HG03378 (cell line): ENCODE results near the gene ZSWIM1.

ENCODE experiments used
- ATAC-seq: cut with Tn5 transposase; IDR thresholded peaks from one replicate; pipeline ENCODE4 v1.9.1; 2021; ENCODE audit warnings: mild to moderate bottlenecking, moderate library complexity; ENCODE audit not compliant: unreplicated experiment

ZSWIM1 gene

GRCh38 chr20:45907219-45907948 is 26.4 kb downstream of the ZSWIM1 start:
- no peak for ATAC-seq

DNA sequence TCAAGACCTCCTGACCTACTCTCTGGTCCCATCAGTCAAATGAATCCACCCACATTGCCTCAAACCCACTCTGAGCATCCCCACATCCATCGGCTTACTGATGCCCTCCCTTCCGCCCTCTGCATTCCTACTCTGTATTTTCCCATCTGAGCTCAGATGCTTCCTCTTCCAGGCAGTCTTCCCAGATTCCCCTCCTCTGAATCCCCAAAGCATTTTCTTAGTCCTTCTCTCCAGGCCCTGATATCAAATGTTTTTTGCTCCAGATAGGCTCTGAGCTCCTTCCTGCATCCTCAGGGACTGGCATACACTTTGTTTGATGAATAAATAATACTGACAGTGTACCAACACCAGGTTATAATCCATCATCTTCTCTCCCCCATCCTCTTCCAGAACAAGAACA is 27.1 kb downstream of the ZSWIM1 start:
- no peak for ATAC-seq

DNA sequence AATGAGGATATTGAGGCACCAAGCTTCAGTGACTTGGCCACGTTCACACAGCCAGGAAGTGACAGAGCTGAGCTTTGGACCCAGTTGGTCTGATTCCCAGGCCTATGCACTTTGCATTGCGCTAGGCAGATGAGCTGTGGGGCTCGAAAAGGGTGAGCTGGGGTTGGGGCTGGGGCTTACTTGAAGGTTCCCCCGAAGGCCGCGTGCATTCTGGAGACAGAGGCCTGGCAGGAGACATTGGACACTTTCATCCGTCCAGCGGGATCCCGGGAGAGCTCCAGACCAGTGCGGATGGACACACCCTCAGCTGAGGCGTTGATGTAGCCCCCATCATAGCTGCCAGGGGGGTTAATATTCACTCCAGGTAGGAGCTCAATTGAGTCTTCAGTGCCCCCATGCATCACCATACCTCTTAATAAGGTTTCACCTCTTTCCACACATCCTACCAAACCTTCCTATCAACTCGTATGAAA is 28.3 kb downstream of the ZSWIM1 start:
- ATAC-seq = no peak

DNA sequence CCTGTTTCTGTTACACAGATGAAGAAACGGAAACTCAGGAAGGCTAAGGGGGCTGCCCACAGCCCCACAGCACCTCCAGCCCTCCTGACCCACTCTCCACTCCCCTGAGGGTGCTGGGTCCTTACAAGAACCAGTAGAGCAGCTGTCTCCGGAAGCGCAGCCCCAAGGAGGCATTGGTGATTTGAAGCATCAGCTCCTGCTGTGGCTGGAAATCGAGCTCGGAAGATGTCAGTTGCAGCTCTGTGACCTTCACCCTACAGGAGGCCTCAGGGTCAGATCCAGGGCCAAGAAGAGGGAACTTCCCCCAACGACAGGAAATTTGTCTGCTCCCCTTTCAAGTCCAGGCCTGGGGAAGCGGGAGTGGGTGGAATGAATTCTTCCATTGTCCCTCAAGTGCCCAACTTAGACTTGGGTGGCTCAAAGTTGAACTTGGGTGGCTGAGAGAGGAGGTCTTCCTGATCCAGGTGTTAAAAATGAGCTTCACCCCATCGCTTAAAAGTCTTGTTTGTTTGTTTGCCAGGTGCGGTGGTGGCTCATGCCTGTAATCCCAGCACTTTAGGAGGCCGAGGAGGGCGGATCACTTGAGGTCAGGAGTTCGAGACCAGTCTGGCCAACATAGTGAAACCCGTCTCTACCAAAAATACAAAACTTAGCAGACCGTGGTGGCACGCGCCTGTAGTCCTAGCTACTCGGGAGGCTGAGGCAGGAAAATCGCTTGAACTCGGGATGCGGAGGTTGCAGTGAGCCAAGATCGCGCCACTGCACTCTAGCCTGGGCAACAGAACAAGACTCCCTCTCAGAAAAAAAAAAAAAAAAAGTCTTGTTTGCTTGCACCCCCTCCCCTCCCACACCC is 29.0 kb downstream of the ZSWIM1 start:
- ATAC-seq = no peak

GRCh38 chr20:45910670-45911485 is 29.9 kb downstream of the ZSWIM1 start:
- peak; percentile 88 for ATAC-seq

DNA sequence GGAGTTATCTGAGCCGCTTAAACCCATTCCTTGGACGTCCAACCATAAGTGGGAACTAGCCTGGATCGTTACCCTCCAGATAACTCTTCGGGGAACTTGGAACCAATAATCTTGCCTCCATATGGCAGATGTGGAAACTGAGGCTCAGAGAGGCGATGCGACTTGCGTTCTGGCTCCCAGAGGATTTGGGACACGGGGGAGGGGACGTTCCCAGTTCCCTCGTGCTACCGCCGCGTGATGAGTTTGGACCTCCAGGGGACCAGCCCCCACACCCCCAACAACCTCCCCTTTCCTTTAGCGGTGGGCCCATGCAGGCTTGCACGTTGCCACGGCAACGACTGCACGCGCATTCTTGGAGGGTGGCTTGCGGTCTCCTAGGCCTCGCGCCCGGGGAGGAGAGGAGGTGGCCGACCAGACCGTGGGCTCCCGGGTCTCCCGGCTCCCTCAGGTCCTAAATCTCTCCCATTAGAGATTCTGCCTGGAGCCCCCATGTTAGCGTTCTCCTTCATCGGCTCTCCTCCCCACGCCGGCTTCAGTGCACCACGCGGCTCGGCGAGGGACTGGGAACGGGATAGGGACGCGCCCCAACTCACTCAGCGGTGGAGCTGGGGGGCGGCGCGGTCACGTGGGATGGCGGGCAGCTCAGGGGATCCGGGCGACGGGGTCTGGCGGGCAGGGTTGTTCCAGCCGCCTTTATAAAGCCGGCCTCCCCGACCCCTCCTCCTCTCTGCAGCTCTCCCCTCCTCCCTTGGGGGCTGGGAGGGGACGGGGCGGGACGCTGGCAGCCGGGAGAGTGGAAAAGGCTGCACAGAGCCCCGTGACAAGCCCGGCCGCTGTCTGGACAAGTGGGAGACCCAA is 30.7 kb downstream of the ZSWIM1 start, which contains the start of gene PLTP:
Gene PLTP (minus strand): TSS at position 670 of the 858 bp plus-strand sequence. CDS start 703 bp downstream, outside the sequence.
- ATAC-seq = no peak

GRCh38 chr20:45912344-45912682 is 31.3 kb downstream of the ZSWIM1 start:
- no peak for ATAC-seq

DNA sequence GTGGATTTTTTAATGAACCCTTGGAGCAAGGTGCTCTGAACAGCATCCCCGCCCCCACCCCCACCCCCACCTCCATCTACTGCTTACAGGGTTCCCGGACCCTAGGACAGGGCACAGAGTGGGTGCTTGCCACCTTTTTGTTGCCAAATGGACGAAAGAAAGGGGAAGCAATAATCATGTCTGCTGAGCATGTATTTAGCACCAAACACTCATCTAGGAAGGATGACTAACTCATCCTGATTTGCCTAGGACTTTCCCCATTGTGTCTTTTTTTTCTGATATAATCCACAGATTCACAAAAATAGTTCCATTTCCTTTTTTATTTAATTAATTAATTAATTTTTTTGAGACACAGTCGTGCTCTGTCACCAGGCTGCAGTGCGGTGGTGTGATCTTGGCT is 32.1 kb downstream of the ZSWIM1 start:
- no peak for ATAC-seq

- ATAC-seq = no peak
Observed at GRCh38 chr20:45917790-45918141, 36.7 kb downstream of the ZSWIM1 start.

DNA sequence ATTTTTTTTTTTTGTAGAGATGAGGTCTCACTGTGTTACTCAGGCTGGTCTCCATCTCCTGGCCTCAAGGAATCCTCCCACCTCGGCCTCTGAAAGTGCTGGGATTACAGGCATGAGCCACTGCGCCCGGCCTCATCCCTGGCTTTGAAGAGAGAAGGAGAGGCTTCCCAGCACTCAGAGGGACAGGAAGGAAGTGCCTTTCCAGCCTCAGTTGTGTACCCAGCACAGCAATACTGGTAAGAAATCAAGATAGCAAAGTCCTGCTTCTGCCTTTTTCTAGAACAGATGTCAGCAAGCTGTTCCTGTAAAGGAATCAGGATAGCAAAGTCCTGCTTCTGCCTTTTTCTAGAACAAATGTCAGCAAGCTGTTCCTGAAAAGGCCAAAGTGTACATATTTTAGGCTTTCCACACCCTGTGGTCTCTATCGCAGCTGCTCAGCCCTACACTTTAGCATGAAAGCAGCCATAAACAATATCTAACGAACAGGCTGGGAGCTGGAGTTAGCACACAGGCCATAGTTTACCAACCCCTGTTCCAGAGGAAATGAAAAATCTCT is 37.2 kb downstream of the ZSWIM1 start:
- ATAC-seq = no peak

GRCh38 chr20:45918779-45919537 is 37.9 kb downstream of the ZSWIM1 start:
- no peak for ATAC-seq

DNA sequence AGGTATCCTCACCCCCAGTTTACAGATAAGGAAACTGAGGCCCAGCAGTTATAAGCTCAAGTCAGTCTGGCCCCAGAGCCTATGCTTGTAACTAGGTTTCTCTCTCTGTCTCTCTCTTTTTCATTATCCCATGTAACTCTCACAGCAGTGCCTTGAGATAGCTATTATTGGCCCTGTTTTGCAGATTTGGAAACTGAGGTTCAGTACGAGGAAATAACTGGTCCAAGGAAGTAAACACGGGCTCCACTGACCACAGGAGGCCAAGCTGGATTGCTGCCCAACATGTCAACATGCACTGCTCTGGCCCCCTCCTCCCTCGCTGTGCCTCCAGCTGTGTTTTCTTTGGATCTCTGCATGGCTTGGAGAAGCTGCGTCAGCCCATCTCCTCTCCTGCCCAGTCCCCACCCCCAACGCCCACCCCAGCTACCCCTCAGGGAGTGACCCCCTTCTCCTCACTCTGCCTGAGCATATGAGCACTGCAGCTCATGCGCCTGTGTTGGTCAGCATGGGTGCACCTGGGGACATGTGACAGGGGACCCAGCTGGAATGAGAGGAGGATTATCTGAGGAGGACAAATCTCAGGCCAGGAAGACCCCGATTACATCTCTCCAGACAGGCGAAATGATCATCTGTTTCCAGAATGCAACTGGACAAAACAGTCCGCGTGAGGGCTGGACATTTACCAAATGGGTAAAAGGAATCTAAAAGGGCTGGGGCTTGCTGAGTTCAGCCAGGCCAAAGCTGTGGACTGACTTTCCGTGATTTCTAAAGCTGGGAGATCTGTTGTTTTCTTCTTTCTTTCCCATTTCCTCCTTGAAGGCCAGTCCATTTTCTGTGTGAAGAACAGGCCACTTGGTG is 38.7 kb downstream of the ZSWIM1 start:
- ATAC-seq = no peak

DNA sequence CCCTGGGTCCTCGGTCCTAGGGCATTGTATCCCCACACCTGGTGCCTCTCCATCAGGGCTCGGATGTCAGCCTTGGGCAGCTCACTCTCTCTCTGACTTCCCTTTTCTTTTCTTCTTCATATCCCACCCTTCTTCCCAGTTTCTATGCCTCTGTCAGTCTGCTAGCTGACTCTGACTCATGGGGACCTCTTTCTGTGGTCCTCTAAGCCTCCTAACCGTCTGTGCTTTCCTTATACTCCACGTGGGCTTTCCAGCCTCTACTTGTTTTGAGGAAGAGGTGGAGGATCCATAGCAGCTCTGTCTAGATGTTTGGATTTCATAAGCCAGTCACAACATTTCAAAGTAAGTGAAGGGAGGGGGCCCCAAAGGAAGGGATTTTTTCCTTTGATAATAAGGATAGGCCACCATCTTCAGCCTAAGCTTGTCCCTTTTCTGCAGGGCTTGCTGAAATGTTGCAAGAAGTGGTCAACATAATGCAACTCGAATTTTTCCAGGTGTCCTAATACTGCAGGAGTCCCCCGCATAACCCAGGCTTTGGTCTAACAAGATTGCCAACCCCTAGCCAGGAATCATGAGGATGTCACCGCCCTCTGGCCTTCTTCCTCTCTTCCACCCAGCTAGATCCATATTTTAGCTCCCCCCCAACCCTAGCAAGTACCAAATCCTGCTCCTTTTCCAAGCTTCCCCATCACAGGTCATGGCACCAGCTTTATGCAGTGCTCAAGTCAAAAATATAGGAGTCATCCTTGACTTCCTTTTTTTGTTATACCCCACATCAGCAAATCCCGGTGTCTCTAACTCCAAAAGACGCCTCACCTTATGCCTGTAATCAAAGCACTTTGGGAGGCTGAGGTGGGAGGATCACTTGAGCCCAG is 39.7 kb downstream of the ZSWIM1 start:
- no peak for ATAC-seq

DNA sequence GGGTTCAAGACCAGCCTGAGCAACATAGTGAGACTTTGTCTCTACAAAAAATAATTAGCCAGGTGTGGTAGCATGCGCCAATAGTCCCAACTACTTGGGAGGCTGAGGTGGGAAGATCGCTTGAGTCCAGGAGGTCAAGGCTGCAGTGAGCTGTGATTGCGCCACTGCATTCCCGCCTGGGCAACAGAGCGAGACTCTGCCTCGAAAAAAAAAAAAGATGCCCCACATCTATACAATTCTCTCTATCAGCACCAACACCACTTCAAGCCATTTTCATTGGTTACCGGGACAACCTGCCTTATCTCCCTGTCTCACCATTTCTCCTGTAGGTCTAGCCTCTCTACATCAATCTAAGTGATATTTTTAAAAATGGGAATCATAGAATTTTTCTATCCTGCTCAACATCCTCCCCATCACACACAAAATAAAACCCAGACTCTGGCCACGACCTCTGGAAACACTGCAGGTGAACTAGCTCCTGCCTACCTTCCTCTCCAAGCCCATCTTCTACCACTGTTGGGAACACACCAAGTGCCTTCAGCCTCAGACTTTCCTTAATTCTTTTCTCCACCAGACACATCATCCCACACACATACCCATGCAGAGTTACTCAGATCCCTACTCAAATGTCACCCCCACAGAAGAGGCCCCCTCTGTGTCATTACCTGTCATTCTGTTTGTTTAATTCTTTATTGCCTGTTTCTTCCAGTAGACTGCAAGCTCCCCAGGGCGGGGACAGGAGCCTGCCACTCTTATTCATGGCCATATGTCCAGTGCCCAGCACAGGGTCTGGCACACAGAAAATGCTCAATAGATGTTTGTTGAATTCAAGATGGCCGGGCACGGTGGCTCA is 40.5 kb downstream of the ZSWIM1 start:
- ATAC-seq = no peak

DNA sequence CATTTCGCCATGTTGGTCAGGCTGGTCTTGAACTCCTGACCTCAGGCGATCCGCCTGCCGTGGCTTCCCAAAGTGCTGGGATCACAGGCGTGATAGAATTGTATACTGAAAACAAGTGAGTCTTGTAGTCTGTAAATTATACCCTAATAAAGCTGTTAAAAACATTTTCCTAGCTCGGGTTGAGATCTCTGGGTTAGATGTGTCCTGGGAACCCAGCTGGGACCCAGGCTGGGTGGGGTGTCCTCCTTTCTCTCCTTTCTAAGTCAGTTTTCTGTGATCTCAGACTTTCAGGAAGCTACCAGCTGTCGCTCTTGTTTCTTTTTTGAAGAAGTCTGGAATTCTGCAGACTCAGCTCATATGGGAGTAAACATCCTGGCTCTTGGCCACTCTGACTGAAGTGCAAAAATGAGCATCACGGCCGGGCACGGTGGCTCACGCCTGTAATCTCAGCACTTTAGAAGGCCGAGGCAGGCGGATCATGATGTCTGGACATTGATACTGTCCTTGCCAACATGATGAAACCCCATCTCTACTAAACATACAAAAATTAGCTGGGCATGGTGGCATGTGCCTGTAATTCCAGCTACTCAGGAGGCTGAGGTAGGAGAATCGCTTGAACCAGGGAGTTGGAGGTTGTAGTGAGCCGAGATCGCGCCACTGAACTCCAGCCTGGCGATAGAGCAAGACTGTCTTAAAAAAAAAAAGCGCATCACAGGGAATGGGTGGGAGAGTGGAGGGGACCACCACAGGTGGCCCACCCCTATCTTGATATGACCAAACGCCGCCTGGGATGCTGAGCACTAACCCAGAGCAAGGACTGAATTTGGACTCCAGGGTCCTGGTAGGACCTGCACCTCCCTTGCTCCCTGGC is 43.6 kb downstream of the ZSWIM1 start:
- no peak for ATAC-seq
